CD4-positive, alpha-beta T cell treated with Interleukin-6 at 100 ng/mL for 8 hours (primary cell): ENCODE results near the gene TNS1.
"Not testable (repeated sequence)": the region's sequence is repeated elsewhere in the genome, so short reads cannot be mapped to it uniquely, and the experiment has no call there.

Experiments
- DNase-seq: peaks from one replicate; pipeline ENCODE4 v3.0.0-alpha.2; 2020; ENCODE audit warnings: mixed read lengths, low spot score

The TNS1 gene

GRCh38 chr2:218002845-218003180 lies at the start of gene TNS1:
Gene TNS1, minus strand, starts transcription at chr2:218002995. Its CDS starts 123 bp downstream, at chr2:218002872.
- DNase-seq: no peak

- DNase-seq: no peak
Observed at GRCh38 chr2:218051903-218052302, 49.1 kb upstream of the TNS1 start.

GRCh38 chr2:218047536-218048225 lies 44.9 kb upstream of the TNS1 start:
- no peak for DNase-seq

GRCh38 chr2:218046238-218046637 lies 43.4 kb upstream of the TNS1 start:
- no peak for DNase-seq

- not testable (repeated sequence) for DNase-seq
Observed at GRCh38 chr2:218044599-218044998, 41.8 kb upstream of the TNS1 start.

GRCh38 chr2:218043701-218044109 lies 40.9 kb upstream of the TNS1 start:
- DNase-seq: no peak

- no peak for DNase-seq
Observed at GRCh38 chr2:218043100-218043499, 40.3 kb upstream of the TNS1 start.

GRCh38 chr2:218041302-218042168 lies 38.7 kb upstream of the TNS1 start:
- no peak for DNase-seq

GRCh38 chr2:218040883-218041282 lies 38.1 kb upstream of the TNS1 start:
- no peak for DNase-seq

- no peak for DNase-seq
Observed at GRCh38 chr2:218039171-218039570, 36.4 kb upstream of the TNS1 start.

- DNase-seq: no peak
Observed at GRCh38 chr2:218036371-218036770, 33.6 kb upstream of the TNS1 start.

- no peak for DNase-seq
Observed at GRCh38 chr2:218035463-218036100, 32.8 kb upstream of the TNS1 start.

GRCh38 chr2:218034497-218035213 lies 31.9 kb upstream of the TNS1 start:
- DNase-seq: peak; percentile 75

- DNase-seq: no peak
Observed at GRCh38 chr2:218033590-218034496, 31.0 kb upstream of the TNS1 start.

- no peak for DNase-seq
Observed at GRCh38 chr2:218033208-218033589, 30.4 kb upstream of the TNS1 start.

- no peak for DNase-seq
Observed at GRCh38 chr2:218032336-218033171, 29.8 kb upstream of the TNS1 start.

- DNase-seq: no peak
Observed at GRCh38 chr2:218031771-218032257, 29.0 kb upstream of the TNS1 start.

GRCh38 chr2:218031261-218031660 lies 28.5 kb upstream of the TNS1 start:
- DNase-seq: no peak

GRCh38 chr2:218030409-218031195 lies 27.8 kb upstream of the TNS1 start:
- DNase-seq: no peak
